Activated naive CD4-positive, alpha-beta T cell treated with anti-CD3 and anti-CD28 coated beads, Interleukin-2, amount 10 ng/mL, durations not matched to agents 7 days and 5 days (primary cell): ENCODE data around the gene PRDX5.

Experiments
- CTCF ChIA-PET: fragments of 350-600 bp; sonication (Branson Sonifier 250); formaldehyde crosslinking; loops from one replicate; lab custom pipeline; 2021; ENCODE audit warnings: antibody characterized with exemption; lab: Charles Lee
- DNase-seq: peaks from one replicate; pipeline ENCODE4 v3.0.0-alpha.2; 2020
- H3K27ac Mint-ChIP-seq: one replicate; pipeline ENCODE4 v1.8.0; 2021; ENCODE audit warnings: mild to moderate bottlenecking, moderate library complexity, mixed read lengths
- H3K27me3 Mint-ChIP-seq: one replicate; pipeline ENCODE4 v1.8.0; 2021; ENCODE audit warnings: mild to moderate bottlenecking, mixed read lengths
- H3K36me3 Mint-ChIP-seq: one replicate; pipeline ENCODE4 v1.8.0; 2021; ENCODE audit warnings: mixed read lengths
- H3K4me1 Mint-ChIP-seq: one replicate; pipeline ENCODE4 v1.8.0; 2021; ENCODE audit warnings: mixed read lengths
- H3K4me3 Mint-ChIP-seq: one replicate; pipeline ENCODE4 v1.8.0; 2021; ENCODE audit warnings: mild to moderate bottlenecking, moderate library complexity, mixed read lengths
- H3K9me3 Mint-ChIP-seq: one replicate; pipeline ENCODE4 v1.8.0; 2021; ENCODE audit warnings: mixed read lengths

Gene PRDX5

DNA sequence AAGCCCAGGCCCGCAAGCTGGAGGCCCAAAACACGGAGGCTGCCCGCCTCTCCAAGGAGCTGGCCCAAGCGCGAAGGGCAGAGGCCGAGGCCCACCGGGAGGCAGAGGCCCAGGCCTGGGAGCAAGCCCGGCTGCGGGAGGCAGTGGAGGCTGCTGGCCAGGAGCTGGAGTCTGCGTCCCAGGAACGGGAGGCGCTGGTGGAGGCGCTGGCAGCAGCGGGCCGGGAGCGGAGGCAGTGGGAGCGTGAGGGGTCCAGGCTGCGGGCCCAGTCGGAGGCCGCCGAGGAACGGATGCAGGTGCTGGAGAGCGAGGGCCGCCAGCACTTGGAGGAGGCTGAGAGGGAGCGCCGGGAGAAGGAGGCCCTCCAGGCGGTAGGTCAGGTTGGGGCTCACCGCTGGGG is 26.9 kb downstream of the PRDX5 start:
- CTCF ChIA-PET, result interaction anchor here (2.1 kb wide), 1 partner anchor 12 kb away, joined by 6 read pairs; no protein-coding TSS in a partner anchor
- no peaks in the 10 kb centered on the region for H3K27me3 Mint-ChIP-seq
- peaks cover 30% of the 10 kb centered on the region for H3K36me3 Mint-ChIP-seq

DNA sequence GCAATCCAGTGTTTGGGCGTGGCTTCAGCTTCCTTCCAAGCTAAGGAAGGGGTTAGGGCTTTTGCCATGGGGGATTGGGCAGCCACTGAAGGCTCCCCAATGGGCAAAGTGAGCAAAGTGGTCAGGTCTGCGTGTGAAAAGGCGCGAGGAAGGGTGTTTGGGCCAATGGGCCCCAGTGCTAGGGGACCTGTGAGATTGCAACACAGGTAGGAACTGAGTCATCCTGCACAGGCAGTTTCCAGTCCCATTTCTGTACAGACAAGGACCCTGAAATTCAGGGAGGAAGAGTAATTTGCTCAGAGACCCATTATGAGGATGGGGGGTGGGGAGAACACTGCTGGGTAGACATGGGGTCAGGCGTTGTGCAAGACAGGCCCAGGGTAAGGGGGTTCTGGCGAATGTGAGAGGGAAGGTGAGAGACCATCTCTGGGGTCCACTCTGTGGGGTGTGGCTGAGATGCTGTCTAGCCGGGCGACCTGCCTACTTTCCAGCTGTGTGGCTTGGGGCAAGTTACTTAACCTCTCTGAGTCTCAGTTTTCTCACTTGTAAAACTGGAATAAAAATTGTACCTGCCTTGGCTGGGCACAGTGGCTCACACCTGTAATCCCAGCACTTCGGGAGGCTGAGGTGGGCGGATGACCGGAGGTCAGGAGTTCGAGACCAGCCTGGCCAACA is 29.4 kb downstream of the PRDX5 start:
- no peak for DNase-seq
- H3K4me3 Mint-ChIP-seq, result no peak overlapping the region
- H3K27ac Mint-ChIP-seq, result no peak overlapping the region
- H3K36me3 Mint-ChIP-seq, result peaks cover 21% of the 10 kb centered on the region
- peaks cover 13% of the 10 kb centered on the region for H3K4me1 Mint-ChIP-seq
- no peaks in the 10 kb centered on the region for H3K27me3 Mint-ChIP-seq
- H3K9me3 Mint-ChIP-seq, result no peaks in the 10 kb centered on the region
- CTCF ChIA-PET, result interaction anchor here (0.7 kb wide), 1 partner anchor 126 kb away, joined by 3 read pairs; no protein-coding TSS in a partner anchor

More for the DNA sequence above, 26.9 kb downstream of the PRDX5 start:
- Mint-ChIP-seq H3K9me3 (no peaks in the 10 kb centered on the region), H3K4me1 (peaks cover 33% of the 10 kb centered on the region), H3K4me3 (no peak overlapping the region), H3K27ac (no peak overlapping the region)
- DNase-seq, result no peak

DNA sequence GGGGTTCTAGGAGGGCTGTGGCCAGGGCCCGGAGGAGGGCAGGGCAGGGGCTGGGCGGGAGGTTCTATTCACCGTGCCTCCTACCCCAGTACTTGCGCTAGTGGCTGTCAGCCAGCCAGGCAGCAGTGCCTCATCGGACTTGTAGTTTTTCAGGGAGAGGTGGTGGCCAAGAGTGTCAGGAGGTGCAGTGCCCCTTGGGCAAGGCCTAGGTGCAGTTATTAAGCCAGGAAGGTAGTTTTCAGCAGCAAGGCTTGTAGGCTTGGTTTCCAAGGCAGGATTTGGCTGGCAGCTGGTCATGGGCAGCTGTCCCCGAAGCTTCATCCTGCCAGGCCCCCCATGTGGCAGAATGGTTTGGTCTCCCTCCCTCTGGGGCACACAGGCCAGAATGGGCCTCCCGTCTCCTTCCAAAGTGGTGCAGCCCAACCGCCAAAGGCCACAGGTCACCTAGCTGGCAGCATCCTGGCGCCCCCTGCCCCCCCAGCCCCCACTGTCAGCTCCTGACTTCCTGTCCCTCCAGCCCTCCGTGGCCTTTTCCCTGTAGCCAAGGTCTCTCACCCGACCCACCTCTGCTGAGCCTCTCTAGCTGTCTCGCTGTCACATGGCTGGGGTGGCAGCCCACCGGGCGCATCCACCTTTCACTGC is 30.6 kb downstream of the PRDX5 start:
- no peak for DNase-seq
- Mint-ChIP-seq H3K9me3 (no peaks in the 10 kb centered on the region), H3K4me1 (peaks cover 7% of the 10 kb centered on the region), H3K27me3 (no peaks in the 10 kb centered on the region), H3K27ac (no peak overlapping the region), H3K36me3 (peaks cover 19% of the 10 kb centered on the region), H3K4me3 (no peak overlapping the region)
- CTCF ChIA-PET, result interaction anchor here (1.6 kb wide), 1 partner anchor 31 kb away, joined by 6 read pairs; the partner anchor contains the start of genes PRDX5 and TRMT112

DNA sequence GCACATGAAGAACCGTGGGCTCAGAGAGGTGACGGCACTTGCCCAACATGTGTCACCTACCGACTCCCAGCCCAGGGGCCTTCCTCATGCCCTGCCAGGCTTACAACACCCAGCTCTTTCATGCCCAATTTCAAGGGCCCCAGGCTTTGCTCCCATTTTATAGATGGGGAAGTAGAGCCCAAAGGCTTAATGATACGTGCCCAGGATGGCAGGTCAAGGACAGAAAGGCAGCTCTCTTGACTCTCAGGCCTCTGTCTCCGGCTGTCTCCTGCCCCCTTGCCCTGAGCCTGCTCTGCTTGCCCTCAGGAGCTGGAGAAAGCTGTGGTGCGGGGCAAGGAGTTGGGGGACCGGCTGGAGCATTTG is 31.1 kb downstream of the PRDX5 start:
- no peaks in the 10 kb centered on the region for H3K27me3 Mint-ChIP-seq

DNA sequence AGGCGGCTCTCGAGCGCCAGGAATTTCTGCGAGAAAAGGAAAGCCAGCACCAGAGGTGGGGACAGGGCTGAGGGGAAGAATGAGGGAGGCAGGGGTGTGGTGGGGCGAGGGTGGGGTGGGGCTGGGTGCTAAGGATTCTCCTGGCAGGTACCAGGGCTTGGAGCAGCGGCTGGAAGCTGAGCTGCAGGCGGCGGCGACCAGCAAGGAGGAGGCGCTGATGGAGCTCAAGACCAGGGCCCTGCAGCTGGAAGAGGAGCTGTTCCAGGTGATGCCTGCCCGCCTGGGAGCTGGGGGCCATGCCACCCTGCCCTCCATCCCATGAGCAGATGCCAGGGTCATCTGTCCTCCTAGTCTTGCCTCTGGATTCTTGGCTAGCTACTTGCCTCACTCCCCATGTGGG is 31.5 kb downstream of the PRDX5 start:
- Mint-ChIP-seq H3K27ac (no peak overlapping the region), H3K36me3 (peaks cover 19% of the 10 kb centered on the region), H3K9me3 (no peaks in the 10 kb centered on the region), H3K4me3 (no peak overlapping the region), H3K4me1 (peaks cover 7% of the 10 kb centered on the region), H3K27me3 (no peaks in the 10 kb centered on the region)
- DNase-seq, result no peak
- CTCF ChIA-PET, result interaction anchor here (1.6 kb wide), 1 partner anchor 32 kb away, joined by 6 read pairs; the partner anchor contains the start of genes PRDX5 and TRMT112

More for the DNA sequence above, 31.1 kb downstream of the PRDX5 start:
- Mint-ChIP-seq H3K4me1 (peaks cover 7% of the 10 kb centered on the region), H3K36me3 (peaks cover 19% of the 10 kb centered on the region), H3K27ac (no peak overlapping the region), H3K9me3 (no peaks in the 10 kb centered on the region), H3K4me3 (no peak overlapping the region)
- CTCF ChIA-PET, result interaction anchor here (1.6 kb wide), 1 partner anchor 31 kb away, joined by 6 read pairs; the partner anchor contains the start of genes PRDX5 and TRMT112
- DNase-seq, result no peak

DNA sequence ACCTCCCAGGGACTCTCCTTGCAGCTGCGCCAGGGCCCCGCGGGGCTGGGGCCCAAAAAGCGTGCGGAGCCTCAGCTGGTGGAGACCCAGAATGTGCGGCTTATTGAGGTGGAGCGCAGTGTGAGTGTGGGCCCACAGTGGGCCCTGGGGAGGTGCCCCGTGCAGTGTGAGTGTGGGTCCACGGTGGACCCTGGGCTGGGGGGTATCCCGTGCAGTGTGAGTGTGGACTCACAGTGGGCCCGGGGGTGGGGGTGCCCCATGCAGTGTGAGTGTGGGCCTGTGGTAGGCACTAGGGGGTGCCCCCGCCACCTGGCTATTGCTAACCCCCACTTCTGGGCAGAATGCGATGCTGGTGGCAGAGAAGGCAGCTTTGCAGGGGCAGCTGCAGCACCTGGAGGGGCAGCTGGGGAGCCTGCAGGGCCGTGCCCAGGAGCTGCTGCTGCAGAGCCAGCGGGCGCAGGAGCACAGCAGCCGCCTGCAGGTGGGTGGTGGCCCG is 33.3 kb downstream of the PRDX5 start:
- CTCF ChIA-PET, result interaction anchor here (1.4 to 4.9 kb wide), 2 partner anchors 34 to 98 kb away, joined by 4 to 24 read pairs; partner anchors contain the start of genes PRDX5 and TRMT112
- peaks cover 4% of the 10 kb centered on the region for H3K4me1 Mint-ChIP-seq
- no peaks in the 10 kb centered on the region for H3K9me3 Mint-ChIP-seq
- no peak for DNase-seq
- no peak overlapping the region for H3K4me3 Mint-ChIP-seq
- H3K36me3 Mint-ChIP-seq, result peaks cover 10% of the 10 kb centered on the region
- no peak overlapping the region for H3K27ac Mint-ChIP-seq
- no peaks in the 10 kb centered on the region for H3K27me3 Mint-ChIP-seq

DNA sequence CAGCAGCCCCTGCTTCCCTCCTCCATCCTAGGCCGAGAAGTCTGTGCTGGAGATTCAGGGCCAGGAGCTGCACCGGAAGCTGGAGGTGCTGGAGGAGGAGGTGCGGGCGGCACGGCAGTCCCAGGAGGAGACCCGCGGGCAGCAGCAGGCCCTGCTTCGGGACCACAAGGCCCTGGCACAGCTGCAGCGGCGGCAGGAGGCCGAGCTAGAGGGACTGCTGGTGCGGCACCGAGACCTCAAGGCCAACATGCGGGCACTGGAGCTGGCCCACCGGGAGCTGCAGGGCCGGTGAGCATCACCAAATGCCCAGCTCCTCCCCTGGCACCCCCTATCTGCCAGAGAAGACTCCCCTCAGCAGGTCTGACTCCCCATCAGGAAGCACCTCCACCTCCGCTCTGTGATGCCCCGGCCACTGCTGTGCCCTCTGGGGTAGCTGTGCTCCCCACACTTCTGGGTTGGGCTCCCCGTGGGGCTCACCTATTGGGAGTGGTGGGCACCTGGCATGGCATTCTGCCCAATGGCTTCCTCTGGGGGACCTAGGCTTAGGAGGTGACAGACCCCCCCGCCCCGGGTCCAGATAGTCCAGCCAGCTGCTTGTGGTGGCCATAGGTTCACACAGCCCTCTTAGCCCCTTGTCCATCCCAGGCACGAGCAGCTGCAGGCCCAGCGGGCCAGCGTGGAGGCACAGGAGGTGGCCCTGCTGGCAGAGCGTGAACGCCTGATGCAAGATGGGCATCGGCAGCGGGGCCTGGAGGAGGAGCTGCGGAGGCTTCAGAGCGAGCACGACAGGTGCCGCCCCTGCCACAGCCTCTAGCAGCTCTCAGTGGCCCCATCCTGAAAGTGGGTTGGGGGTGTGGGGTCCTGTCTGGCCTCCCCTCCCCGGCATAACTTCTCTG is 34.4 kb downstream of the PRDX5 start:
- Mint-ChIP-seq H3K4me3 (no peak overlapping the region), H3K27ac (no peak overlapping the region), H3K27me3 (no peaks in the 10 kb centered on the region), H3K9me3 (no peaks in the 10 kb centered on the region), H3K4me1 (peaks cover 9% of the 10 kb centered on the region), H3K36me3 (peaks cover 10% of the 10 kb centered on the region)
- CTCF ChIA-PET, result interaction anchor here (0.6 to 6.6 kb wide), 3 partner anchors 11 to 182 kb away, joined by 4 to 42 read pairs (median 24); partner anchors contain the start of genes CCDC88B, PRDX5 and TRMT112
- no peak for DNase-seq

DNA sequence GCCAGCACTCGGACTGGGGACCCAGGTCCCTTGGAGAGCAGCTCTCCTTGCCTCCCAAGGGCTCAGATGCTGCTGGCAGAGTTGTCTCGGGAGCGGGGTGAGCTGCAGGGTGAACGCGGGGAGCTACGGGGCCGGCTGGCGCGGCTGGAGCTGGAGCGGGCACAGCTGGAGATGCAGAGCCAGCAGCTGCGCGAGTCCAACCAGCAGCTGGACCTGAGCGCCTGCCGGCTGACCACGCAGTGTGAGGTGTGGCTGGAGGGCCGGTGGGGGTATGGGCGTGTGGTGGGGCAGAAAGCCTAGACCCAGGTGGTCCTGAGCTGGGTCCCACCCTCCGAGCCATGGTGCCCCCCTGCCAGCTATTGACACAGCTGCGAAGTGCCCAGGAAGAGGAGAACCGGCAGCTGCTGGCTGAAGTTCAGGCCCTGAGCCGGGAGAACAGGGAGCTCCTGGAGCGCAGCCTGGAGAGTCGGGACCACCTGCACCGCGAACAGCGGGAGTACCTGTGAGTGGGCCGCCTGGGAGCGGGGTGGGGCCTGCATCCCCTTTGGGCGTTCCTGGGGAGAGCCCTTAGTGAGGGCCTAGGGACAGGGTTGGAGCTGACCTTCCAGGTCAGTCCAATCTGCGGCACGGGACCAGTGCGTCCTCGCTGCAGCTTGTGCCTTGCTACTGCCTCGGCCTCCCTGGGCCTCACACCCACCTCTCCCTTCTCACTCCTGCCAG is 35.2 kb downstream of the PRDX5 start:
- peaks cover 15% of the 10 kb centered on the region for H3K4me1 Mint-ChIP-seq
- CTCF ChIA-PET, result interaction anchor here (0.6 to 6.6 kb wide), 5 partner anchors 12 to 183 kb away, joined by 4 to 42 read pairs (median 22); partner anchors contain the start of genes CCDC88B, ESRRA, PRDX5 and TRMT112
- H3K27me3 Mint-ChIP-seq, result no peaks in the 10 kb centered on the region
- H3K27ac Mint-ChIP-seq, result no peak overlapping the region
- H3K9me3 Mint-ChIP-seq, result no peaks in the 10 kb centered on the region
- no peak overlapping the region for H3K4me3 Mint-ChIP-seq
- DNase-seq, result no peak
- H3K36me3 Mint-ChIP-seq, result peaks cover 10% of the 10 kb centered on the region

DNA sequence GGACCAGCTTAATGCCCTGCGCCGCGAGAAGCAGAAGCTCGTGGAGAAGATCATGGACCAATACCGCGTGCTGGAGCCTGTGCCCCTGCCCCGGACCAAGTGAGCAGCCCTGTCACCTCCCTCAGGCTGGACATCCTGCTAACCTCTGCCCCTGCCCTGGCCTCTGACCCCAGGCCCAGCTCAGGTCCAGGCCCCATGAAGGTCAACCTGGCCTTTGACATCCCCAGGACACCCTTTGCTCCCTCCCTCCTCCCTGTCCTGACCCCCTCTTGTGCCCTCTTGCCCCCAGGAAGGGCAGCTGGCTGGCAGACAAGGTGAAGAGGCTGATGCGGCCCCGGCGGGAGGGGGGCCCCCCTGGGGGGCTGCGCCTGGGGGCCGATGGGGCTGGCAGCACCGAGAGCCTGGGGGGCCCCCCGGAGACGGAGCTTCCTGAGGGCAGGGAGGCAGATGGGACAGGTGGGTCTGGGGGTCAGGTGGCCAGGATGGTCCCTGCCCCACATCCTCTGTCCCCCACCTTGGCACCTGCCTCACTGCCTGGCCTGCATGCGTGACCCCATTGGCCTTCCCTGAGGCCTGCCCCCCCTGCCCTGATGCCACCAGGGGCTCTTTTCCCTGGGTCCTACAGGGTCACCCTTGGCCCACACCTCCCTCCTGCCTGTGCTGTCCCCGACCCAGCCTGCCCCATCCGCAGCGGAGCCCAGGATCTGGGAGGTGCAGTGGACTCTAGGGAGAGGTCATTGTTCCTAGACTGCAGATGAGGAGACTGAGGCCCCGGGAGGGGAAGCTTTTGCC is 36.0 kb downstream of the PRDX5 start:
- no peaks in the 10 kb centered on the region for H3K9me3 Mint-ChIP-seq
- H3K4me3 Mint-ChIP-seq, result no peak overlapping the region
- H3K27me3 Mint-ChIP-seq, result no peaks in the 10 kb centered on the region
- H3K36me3 Mint-ChIP-seq, result peaks cover 8% of the 10 kb centered on the region
- no peak for DNase-seq
- CTCF ChIA-PET, result interaction anchor here (1.0 to 6.6 kb wide), 7 partner anchors 13 to 50 kb away, joined by 3 to 42 read pairs (median 9); partner anchors contain the start of genes CCDC88B, ESRRA, PRDX5 and TRMT112
- peaks cover 17% of the 10 kb centered on the region for H3K4me1 Mint-ChIP-seq
- H3K27ac Mint-ChIP-seq, result no peak overlapping the region

DNA sequence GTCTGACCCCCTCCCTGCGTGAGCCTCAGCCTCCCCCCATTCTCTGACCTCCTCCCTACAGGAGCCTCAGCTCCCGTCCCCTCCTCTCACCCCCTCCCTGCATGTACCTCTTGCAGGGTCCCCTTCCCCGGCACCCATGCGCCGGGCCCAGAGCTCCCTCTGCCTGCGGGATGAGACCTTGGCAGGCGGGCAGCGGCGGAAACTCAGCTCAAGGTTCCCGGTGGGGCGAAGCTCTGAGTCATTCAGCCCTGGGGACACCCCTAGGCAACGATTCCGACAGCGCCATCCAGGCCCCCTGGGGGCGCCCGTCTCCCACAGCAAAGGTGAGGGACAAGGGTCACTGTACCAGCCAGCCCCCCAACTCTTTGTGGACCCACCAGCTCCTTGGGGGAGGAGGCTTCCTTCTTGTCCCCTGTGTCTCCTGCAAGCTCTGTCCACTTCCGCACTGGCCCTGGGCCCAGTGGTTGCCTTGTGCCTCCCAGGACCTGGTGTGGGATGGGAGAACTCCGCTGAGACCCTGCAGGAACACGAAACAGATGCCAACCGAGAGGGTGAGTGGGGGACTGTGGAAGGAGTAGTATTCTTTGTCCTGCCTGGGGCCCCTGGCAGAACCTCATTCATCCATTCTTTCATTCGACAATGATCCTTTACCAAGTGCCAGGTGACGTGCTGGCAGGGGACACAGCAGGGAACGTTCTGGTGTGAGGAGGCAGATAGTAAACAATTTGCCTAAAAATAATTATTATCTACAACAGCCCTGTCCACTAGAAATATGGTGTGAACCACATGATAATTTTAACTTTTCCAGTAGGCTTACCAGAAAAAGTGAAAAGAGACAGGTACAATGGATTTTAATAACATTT is 37.4 kb downstream of the PRDX5 start:
- H3K4me3 Mint-ChIP-seq, result no peak overlapping the region

DNA sequence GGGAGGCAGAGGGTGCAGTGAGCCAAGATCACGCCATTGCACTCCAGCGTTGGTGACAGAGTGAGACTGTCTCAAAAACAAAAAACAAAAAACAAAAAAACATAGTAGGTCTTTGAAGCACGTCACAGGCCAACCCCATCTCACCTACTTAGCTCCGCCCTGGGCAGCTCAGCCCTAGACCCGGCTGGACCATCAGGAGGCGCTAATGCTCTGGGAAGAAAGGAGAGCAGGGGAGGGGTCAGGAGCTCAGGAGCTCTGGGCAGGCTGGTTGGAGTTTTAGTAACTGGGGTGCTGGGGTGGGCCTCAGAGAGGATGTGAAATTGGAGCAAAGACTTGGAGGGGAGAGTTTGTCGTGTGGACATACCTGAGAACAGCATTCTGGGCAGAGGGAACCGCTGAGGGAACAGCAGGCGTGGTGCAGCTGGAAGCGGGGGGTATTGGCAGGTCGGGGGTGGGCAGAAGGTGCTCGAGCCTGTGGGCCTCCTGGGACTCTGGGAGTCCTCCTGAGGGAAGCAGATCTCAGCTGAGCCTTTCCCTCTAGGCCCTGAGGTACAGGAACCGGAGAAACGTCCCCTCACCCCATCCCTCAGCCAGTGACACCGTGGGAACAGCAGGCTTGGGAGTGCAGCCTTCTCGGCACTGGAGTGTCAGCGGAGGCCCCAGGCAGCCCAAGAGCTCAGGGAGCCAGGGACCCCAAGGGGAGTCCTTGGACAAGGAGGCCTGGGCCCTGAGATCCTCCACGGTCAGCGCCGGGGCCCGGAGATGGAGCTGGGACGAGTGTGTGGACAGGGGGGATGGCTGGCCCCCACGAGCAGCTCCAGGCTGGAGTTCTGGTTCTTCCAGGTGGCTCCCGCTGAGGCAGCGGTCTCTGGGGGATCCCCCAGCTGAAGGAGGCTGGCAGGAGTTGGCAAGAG is 38.8 kb downstream of the PRDX5 start:
- no peaks in the 10 kb centered on the region for H3K27me3 Mint-ChIP-seq
- peak overlapping the region; percentile 55 for H3K27ac Mint-ChIP-seq
- H3K4me3 Mint-ChIP-seq, result peak overlapping the region; percentile 69
- CTCF ChIA-PET, result interaction anchor here (1.3 to 6.6 kb wide), 10 partner anchors 11 to 153 kb away, joined by 3 to 42 read pairs (median 8); partner anchors contain the start of genes CCDC88B, ESRRA and PRDX5
- peaks cover 36% of the 10 kb centered on the region for H3K4me1 Mint-ChIP-seq
- peaks cover 20% of the 10 kb centered on the region for H3K36me3 Mint-ChIP-seq
- no peaks in the 10 kb centered on the region for H3K9me3 Mint-ChIP-seq
- DNase-seq, result peak; percentile 57

More for the DNA sequence above, 37.4 kb downstream of the PRDX5 start:
- Mint-ChIP-seq H3K27me3 (no peaks in the 10 kb centered on the region), H3K9me3 (no peaks in the 10 kb centered on the region), H3K36me3 (peaks cover 15% of the 10 kb centered on the region), H3K4me1 (peaks cover 27% of the 10 kb centered on the region), H3K27ac (no peak overlapping the region)
- CTCF ChIA-PET, result interaction anchor here (1.0 to 6.6 kb wide), 12 partner anchors 10 to 151 kb away, joined by 3 to 42 read pairs (median 6); partner anchors contain the start of genes CCDC88B, ESRRA, PRDX5 and TRMT112
- DNase-seq, result peak; percentile 55
